ENCODE measurements around the gene TDG. TPM values are rescaled to one million over a fixed set of nuclear protein-coding genes. Genes with fewer than 3 reads are reported as not detected.

The TDG gene
- total RNA-seq, 2 donors from 2014 or later: 10.2 to 13.7 TPM

DNA sequence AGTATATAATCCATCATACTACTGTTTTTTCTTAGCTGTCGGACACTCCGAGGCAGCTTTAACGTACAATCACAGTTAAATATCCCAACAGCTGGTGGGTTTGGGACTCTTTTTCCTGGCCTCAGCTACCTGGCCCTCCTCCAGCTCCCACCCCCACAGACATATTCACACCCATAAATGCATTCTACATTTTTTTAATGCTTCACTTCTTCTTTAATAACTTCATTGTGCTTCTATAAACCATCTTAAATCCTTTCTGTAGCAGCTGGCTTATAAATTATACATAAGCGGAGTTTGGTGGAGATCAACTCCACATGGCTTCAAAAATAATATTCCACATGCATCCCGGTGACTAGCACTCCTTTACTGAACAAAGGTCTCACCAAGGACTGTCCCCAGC, 33.3 kb downstream of the TDG start:
- no peak for DNase-seq (ENCODE audit: low spot score)
- peaks cover 0 to 6% of the 10 kb centered on the region in 2 donors for H3K4me1 ChIP-seq
- H3K4me3 ChIP-seq: no peak overlapping the region
- TF ChIP-seq, protein P1, sequence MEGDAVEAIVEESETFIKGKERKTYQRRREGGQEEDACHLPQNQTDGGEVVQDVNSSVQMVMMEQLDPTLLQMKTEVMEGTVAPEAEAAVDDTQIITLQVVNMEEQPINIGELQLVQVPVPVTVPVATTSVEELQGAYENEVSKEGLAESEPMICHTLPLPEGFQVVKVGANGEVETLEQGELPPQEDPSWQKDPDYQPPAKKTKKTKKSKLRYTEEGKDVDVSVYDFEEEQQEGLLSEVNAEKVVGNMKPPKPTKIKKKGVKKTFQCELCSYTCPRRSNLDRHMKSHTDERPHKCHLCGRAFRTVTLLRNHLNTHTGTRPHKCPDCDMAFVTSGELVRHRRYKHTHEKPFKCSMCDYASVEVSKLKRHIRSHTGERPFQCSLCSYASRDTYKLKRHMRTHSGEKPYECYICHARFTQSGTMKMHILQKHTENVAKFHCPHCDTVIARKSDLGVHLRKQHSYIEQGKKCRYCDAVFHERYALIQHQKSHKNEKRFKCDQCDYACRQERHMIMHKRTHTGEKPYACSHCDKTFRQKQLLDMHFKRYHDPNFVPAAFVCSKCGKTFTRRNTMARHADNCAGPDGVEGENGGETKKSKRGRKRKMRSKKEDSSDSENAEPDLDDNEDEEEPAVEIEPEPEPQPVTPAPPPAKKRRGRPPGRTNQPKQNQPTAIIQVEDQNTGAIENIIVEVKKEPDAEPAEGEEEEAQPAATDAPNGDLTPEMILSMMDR (IDR thresholded peaks at IDR 0.05): no peak
- H3K27ac ChIP-seq: no peak overlapping the region
- H3K9me3 ChIP-seq: no peaks in the 10 kb centered on the region
- H3K36me3 ChIP-seq: no peaks in the 10 kb centered on the region
- no peaks in the 10 kb centered on the region for H3K27me3 ChIP-seq

DNA sequence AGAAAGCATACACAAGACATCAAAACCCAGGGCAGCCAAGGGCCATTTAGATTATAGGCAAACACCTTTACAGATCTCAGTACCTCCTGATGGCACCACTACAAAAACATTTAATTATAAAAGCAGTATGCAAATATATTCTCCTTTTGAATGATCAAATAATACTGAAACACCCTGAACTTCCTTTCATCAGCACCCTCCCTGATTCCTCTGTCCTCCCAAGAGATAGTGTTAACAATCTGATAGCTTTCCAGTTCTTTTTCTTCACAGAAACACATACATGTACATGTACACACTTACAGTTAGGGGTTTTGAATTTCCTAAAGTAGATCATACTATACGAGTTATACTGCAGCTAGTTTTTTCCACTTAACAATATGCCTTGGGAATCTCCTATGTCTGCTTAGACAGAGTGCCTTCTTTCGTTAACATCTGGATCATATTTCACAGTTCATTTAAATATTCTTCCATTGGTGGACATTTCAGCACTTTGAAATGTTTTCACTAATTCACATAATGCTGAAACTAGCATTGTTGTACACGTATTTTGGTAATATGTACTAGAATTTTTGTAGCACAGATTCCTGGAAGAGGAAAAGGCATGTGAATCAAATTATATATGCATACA, 35.2 kb downstream of the TDG start:
- H3K27me3 ChIP-seq: no peaks in the 10 kb centered on the region
- no peak overlapping the region for H3K27ac ChIP-seq
- no peak for DNase-seq (ENCODE audit: low spot score)
- TF ChIP-seq, protein P1 (IDR thresholded peaks at IDR 0.05): no peak
- H3K4me1 ChIP-seq: peaks cover 0 to 6% of the 10 kb centered on the region in 2 donors
- no peaks in the 10 kb centered on the region for H3K9me3 ChIP-seq
- no peak overlapping the region for H3K4me3 ChIP-seq
- no peaks in the 10 kb centered on the region for H3K36me3 ChIP-seq

DNA sequence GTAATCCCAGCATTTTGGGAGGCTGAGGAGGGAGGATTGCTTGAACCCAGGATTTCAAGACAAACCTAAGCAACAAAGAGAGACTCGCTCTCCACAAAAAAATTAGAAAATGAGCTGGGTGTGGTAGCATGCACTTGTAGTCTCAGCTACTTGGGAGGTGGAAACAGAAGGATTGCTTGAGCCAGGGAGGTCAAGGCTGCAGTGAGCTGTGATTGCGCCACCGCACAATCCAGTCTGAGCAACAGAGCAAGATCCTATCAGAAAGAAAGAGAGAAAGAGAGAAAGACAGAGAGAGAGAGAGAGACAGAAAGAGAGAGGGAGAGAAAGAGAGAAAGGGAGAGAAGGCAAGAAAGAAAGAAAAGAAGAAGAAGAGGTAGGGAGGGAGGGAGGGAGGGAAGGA, 37.0 kb downstream of the TDG start:
- TF ChIP-seq, protein P1 (IDR thresholded peaks at IDR 0.05): no peak
- no peaks in the 10 kb centered on the region for H3K27me3 ChIP-seq
- H3K4me3 ChIP-seq: no peak overlapping the region
- no peak for DNase-seq (ENCODE audit: low spot score)
- no peak overlapping the region for H3K27ac ChIP-seq
- H3K9me3 ChIP-seq: no peaks in the 10 kb centered on the region
- no peaks in the 10 kb centered on the region for H3K36me3 ChIP-seq
- H3K4me1 ChIP-seq: no peaks in the 10 kb centered on the region

DNA sequence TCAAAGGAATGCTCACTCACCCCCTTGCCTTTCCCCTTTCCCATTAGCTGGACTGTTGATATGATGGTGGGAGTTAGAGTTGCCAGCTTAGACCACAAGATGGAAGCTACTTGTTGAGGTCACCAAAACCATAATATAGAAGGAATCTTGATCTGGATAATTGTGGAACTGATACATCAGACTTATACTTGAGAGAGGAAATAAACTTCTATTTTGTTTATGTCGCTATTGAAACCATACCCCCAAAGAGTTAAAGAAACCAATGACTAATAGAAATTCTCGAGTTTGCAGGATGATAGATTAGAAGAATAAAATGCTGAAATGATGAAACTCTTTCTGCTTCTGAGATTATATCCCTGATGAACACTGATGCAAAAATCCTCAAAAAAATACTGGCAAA, 37.9 kb downstream of the TDG start:
- Histone ChIP-seq H3K4me1 (no peaks in the 10 kb centered on the region), H3K27me3 (no peaks in the 10 kb centered on the region), H3K36me3 (no peaks in the 10 kb centered on the region), H3K9me3 (no peaks in the 10 kb centered on the region), H3K27ac (no peak overlapping the region), H3K4me3 (no peak overlapping the region)
- DNase-seq (ENCODE audit: low spot score): no peak
- TF ChIP-seq, protein P1 (IDR thresholded peaks at IDR 0.05): no peak

DNA sequence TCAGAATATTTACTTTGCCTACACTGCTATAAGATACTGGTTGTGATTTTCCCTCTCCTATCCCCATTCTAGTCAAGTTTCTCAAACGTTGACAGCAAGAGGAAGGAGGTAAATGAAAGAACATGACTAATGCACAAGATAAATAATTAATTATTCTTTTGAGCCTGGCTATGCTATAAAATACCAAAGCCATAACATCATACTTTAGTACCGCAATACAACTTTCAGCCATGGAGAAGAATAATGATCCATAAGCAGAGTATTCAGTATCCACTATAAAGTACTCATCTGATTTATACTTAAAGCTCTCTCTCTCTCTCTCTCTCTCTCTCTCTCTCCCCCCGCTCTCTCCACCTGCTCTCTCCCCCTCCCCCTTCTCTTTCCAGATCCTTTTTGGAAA, 41.3 kb downstream of the TDG start:
- TF ChIP-seq, protein P1 (IDR thresholded peaks at IDR 0.05): no peak
- no peak for DNase-seq (ENCODE audit: low spot score)
- H3K36me3 ChIP-seq: no peaks in the 10 kb centered on the region
- H3K27me3 ChIP-seq: no peaks in the 10 kb centered on the region
- no peaks in the 10 kb centered on the region for H3K9me3 ChIP-seq
- peaks cover 0 to 15% of the 10 kb centered on the region in 2 donors for H3K4me1 ChIP-seq
- H3K27ac ChIP-seq: no peak overlapping the region
- H3K4me3 ChIP-seq: no peak overlapping the region

DNA sequence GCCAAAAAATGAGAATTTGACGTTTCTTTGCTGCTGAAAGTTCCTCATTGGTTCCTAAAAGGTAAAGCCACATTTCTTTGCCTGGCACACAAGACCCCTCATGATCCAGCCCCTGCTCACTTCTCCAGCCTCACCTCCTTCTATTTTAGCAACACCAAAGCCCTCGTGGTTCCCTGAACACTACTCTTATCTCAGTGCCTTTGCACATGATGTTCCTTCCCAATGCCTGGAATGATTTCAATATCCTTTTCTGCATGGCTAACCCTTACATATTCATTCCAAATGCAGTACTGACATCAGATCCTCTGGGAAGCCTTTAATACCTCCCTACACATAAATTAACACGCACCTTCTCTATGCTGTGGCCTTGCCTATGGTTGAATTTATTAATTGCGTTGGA, 44.4 kb downstream of the TDG start:
- DNase-seq (ENCODE audit: low spot score): no peak
- no peaks in the 10 kb centered on the region for H3K36me3 ChIP-seq
- TF ChIP-seq, protein P1 (IDR thresholded peaks at IDR 0.05): no peak
- peak overlapping the region; percentile 36 to 55 for H3K27ac ChIP-seq
- peaks cover 0 to 15% of the 10 kb centered on the region in 2 donors for H3K4me1 ChIP-seq
- no peak overlapping the region for H3K4me3 ChIP-seq
- H3K27me3 ChIP-seq: no peaks in the 10 kb centered on the region
- H3K9me3 ChIP-seq: no peaks in the 10 kb centered on the region

All from right atrium auricular region (tissue), 2 donors.